ENCODE results near the gene RHBDD3. TPM values are rescaled to one million over a fixed set of nuclear protein-coding genes. Genes with fewer than 3 reads are reported as not detected.

Gene RHBDD3
- total and polyA plus RNA-seq, 11 donors, result 10.9 to 29.5 (median 13.7) TPM

GRCh38 chr22:29269731-29270474, 2.1 kb upstream of the RHBDD3 start:
- DNase-seq (no peak), ATAC-seq (no peak)
- intact Hi-C loops (cut with DNase I), result loop anchor here in 3 of 10 donors (2.0 to 5.0 kb wide), 3 partner anchors 37 to 45 kb away; partner anchors contain the start of genes GAS2L1 (in 3 of the 3) and RASL10A (in 1 of the 3)
- Histone ChIP-seq H3K27ac (peak overlapping the region in 11 of 12 donors; percentile 1 to 100 (median 99)), H3K36me3 (peaks cover 0 to 57% (median 40%) of the 10 kb centered on the region in 9 donors), H3K9me3 (no peaks in the 10 kb centered on the region), H3K27me3 (no peaks in the 10 kb centered on the region), H3K4me3 (peak overlapping the region; percentile 78 to 99 (median 92)), H3K4me1 (peaks cover 0 to 78% (median 58%) of the 10 kb centered on the region in 12 donors)
- 9 to 12% (median 10%) methylated on average over 13 of the region's 13 CpGs for WGBS, 4 donors
- TF ChIP-seq POLR2A (IDR thresholded peaks at IDR 0.05), result no peak
- TF ChIP-seq, protein P1, sequence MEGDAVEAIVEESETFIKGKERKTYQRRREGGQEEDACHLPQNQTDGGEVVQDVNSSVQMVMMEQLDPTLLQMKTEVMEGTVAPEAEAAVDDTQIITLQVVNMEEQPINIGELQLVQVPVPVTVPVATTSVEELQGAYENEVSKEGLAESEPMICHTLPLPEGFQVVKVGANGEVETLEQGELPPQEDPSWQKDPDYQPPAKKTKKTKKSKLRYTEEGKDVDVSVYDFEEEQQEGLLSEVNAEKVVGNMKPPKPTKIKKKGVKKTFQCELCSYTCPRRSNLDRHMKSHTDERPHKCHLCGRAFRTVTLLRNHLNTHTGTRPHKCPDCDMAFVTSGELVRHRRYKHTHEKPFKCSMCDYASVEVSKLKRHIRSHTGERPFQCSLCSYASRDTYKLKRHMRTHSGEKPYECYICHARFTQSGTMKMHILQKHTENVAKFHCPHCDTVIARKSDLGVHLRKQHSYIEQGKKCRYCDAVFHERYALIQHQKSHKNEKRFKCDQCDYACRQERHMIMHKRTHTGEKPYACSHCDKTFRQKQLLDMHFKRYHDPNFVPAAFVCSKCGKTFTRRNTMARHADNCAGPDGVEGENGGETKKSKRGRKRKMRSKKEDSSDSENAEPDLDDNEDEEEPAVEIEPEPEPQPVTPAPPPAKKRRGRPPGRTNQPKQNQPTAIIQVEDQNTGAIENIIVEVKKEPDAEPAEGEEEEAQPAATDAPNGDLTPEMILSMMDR (IDR thresholded peaks at IDR 0.05), result no peak

GRCh38 chr22:29269230-29269604, 1.4 kb upstream of the RHBDD3 start:
- Histone ChIP-seq H3K27ac (peak overlapping the region in 11 of 12 donors; percentile 97 to 100 (median 99)), H3K4me1 (peaks cover 0 to 73% (median 58%) of the 10 kb centered on the region in 12 donors), H3K27me3 (no peaks in the 10 kb centered on the region), H3K4me3 (peak overlapping the region; percentile 78 to 99 (median 92)), H3K36me3 (peaks cover 0 to 57% (median 39%) of the 10 kb centered on the region in 9 donors), H3K9me3 (no peaks in the 10 kb centered on the region)
- no peak for DNase-seq
- intact Hi-C loops (cut with DNase I), result loop anchor here in 2 of 10 donors (2.0 to 5.0 kb wide), 3 partner anchors 38 to 46 kb away; partner anchors contain the start of genes GAS2L1 (in 2 of the 2) and RASL10A (in 1 of the 2)
- WGBS, 4 donors, result 0 to 2% (median 2%) methylated on average over 14 of the region's 14 CpGs
- ATAC-seq, result no peak
- no peak for TF ChIP-seq POLR2A (IDR thresholded peaks at IDR 0.05)
- TF ChIP-seq, protein P1 (IDR thresholded peaks at IDR 0.05), result no peak

GRCh38 chr22:29268511-29269229, 889 bp upstream of the RHBDD3 start:
- Histone ChIP-seq H3K4me1 (peaks cover 0 to 68% (median 55%) of the 10 kb centered on the region in 12 donors), H3K4me3 (peak overlapping the region; percentile 78 to 99 (median 92)), H3K36me3 (peaks cover 0 to 57% (median 39%) of the 10 kb centered on the region in 9 donors), H3K27me3 (no peaks in the 10 kb centered on the region), H3K27ac (peak overlapping the region; percentile 97 to 100 (median 99)), H3K9me3 (no peaks in the 10 kb centered on the region)
- DNase-seq, result peak; percentile 75 to 85 (median 78)
- TF ChIP-seq POLR2A (IDR thresholded peaks at IDR 0.05), result no peak
- TF ChIP-seq, protein P1 (IDR thresholded peaks at IDR 0.05), result no peak
- ATAC-seq, result peak; percentile 5 to 76 (median 62)
- intact Hi-C loops (cut with DNase I), result loop anchor here in 3 of 10 donors (1.0 to 5.0 kb wide), 4 partner anchors 38 to 46 kb away; partner anchors contain the start of genes GAS2L1 (in 3 of the 3) and RASL10A (in 1 of the 3)
- 0 to 1% (median 1%) methylated on average over 33 to 51 of the region's 51 CpGs for WGBS, 4 donors

Data from heart left ventricle (tissue), 16 donors.